Fibroblast of pulmonary artery (primary cell): Measurements from ENCODE around the gene CD70.
"Not testable (repeated sequence)": the region's sequence is repeated elsewhere in the genome, so short reads cannot be mapped to it uniquely, and the experiment has no call there.

Experiments
- DNase-seq: peaks from one replicate; pipeline ENCODE4 v3.0.0-alpha.2; 2010; ENCODE audit warnings: low read depth
- H3K4me3 ChIP-seq: replicated peaks from 2 replicates; pipeline ENCODE4 v1.5.1; 2011; ENCODE audit warnings: low read depth, mild to moderate bottlenecking, control low read depth, low read length, moderate library complexity
- CTCF ChIP-seq: IDR thresholded peaks from 2 replicates; pipeline ENCODE4 v1.5.1; 2011; ENCODE audit warnings: mild to moderate bottlenecking, control low read depth, low read length, inconsistent platforms; ENCODE audit errors: missing control alignments

Gene CD70

GRCh38 chr19:6602729-6603114 lies 11.8 kb upstream of the CD70 start:
- no peak for TF ChIP-seq CTCF
- DNase-seq: no peak
- H3K4me3 ChIP-seq: no peak overlapping the region

GRCh38 chr19:6601537-6602052 lies 10.6 kb upstream of the CD70 start:
- not testable (repeated sequence) for H3K4me3 ChIP-seq, DNase-seq

- H3K4me3 ChIP-seq, DNase-seq: not testable (repeated sequence)
Observed at GRCh38 chr19:6600951-6601536, 10.1 kb upstream of the CD70 start.

- H3K4me3 ChIP-seq: no peak overlapping the region
- DNase-seq: no peak
- TF ChIP-seq CTCF: no peak
Observed at GRCh38 chr19:6599866-6600454, 9.0 kb upstream of the CD70 start.

GRCh38 chr19:6598254-6598892 lies 7.4 kb upstream of the CD70 start:
- not testable (repeated sequence) for DNase-seq

GRCh38 chr19:6597471-6598253 lies 6.7 kb upstream of the CD70 start:
- not testable (repeated sequence) for DNase-seq, H3K4me3 ChIP-seq

More at GRCh38 chr19:6598254-6598892, 7.4 kb upstream of the CD70 start:
- not testable (repeated sequence) for H3K4me3 ChIP-seq

- no peak for TF ChIP-seq CTCF
- DNase-seq: no peak
- H3K4me3 ChIP-seq: no peak overlapping the region
Observed at GRCh38 chr19:6596621-6597020, 5.7 kb upstream of the CD70 start.

GRCh38 chr19:6593651-6594416 lies 2.9 kb upstream of the CD70 start:
- H3K4me3 ChIP-seq: no peak overlapping the region
- no peak for TF ChIP-seq CTCF
- DNase-seq: no peak
